PC-9 (cell line): Measurements from ENCODE around the gene TDRD7. TPM values are rescaled to one million over a fixed set of nuclear protein-coding genes. Genes with fewer than 3 reads are reported as not detected.

ENCODE experiments used
- BruUV-seq: library from RNA; stranded (reverse); fragments of 400-500 nt; replicated peaks from 2 replicates; lab custom pipeline; 2021; lab: Mats Ljungman, UMichigan
- CTCF ChIA-PET: fragments of 300-600 bp; sonication (Branson Sonifier 250); formaldehyde crosslinking; loops from one replicate; lab custom pipeline; 2022; ENCODE audit warnings: antibody characterized with exemption; lab: Charles Lee
- POLR2A ChIA-PET: fragments of 300-600 bp; sonication (Branson Sonifier 250); formaldehyde crosslinking; loops from one replicate; lab custom pipeline; 2022; ENCODE audit warnings: antibody characterized with exemption; ENCODE audit not compliant: unreplicated experiment; lab: Charles Lee
- DNase-seq, 2 experiments: peaks; one replicate each; pipeline versions ENCODE4 v3.0.0 to v3.0.0-alpha.2; 2015 to 2022; ENCODE audit warnings: mixed read lengths in 1 of 2
- H2AFZ ChIP-seq: fragments of 200-600 bp; sonication (generic); 2 replicates; pipeline ENCODE4 v1.8.1; 2017; ENCODE audit warnings: antibody characterized with exemption
- H3F3A ChIP-seq: fragments of 200-600 bp; sonication (generic); 2 replicates; pipeline ENCODE4 v1.8.1; 2017; ENCODE audit warnings: antibody characterized with exemption, mild to moderate bottlenecking, low read depth; ENCODE audit not compliant: insufficient read depth
- H3K27ac ChIP-seq: fragments of 200-600 bp; sonication (generic); 2 replicates; pipeline ENCODE4 v1.6.1; 2016; ENCODE audit warnings: mixed run types
- H3K27me3 ChIP-seq: fragments of 200-600 bp; sonication (generic); 2 replicates; pipeline ENCODE4 v1.6.1; 2016; ENCODE audit warnings: low read depth, mixed run types; ENCODE audit not compliant: insufficient read depth
- H3K36me3 ChIP-seq: fragments of 200-600 bp; sonication (generic); 2 replicates; pipeline ENCODE4 v1.6.1; 2016; ENCODE audit warnings: low read depth, mixed run types
- H3K4me1 ChIP-seq: fragments of 200-600 bp; sonication (generic); replicated peaks from 2 replicates; pipeline ENCODE4 v1.6.1; 2016; ENCODE audit warnings: mixed run types; ENCODE audit not compliant: insufficient read depth
- H3K4me2 ChIP-seq: fragments of 200-600 bp; sonication (generic); 2 replicates; pipeline ENCODE4 v1.6.1; 2017; ENCODE audit warnings: mixed run types
- H3K4me3 ChIP-seq: fragments of 200-600 bp; sonication (generic); 2 replicates; pipeline ENCODE4 v1.6.1; 2016; ENCODE audit warnings: mixed run types
- H3K79me2 ChIP-seq: fragments of 200-600 bp; sonication (generic); 2 replicates; pipeline ENCODE4 v1.6.1; 2017; ENCODE audit warnings: low read depth, mixed run types
- H3K9me2 ChIP-seq: fragments of 200-600 bp; sonication (generic); 2 replicates; pipeline ENCODE4 v1.8.1; 2017; ENCODE audit warnings: mild to moderate bottlenecking; ENCODE audit not compliant: insufficient read depth
- H3K9me3 ChIP-seq: fragments of 200-600 bp; sonication (generic); 2 replicates; pipeline ENCODE4 v1.8.1; 2016; ENCODE audit warnings: low read depth; ENCODE audit not compliant: insufficient read depth
- H4K20me1 ChIP-seq: fragments of 200-600 bp; sonication (generic); 2 replicates; pipeline ENCODE4 v1.8.1; 2017; ENCODE audit not compliant: insufficient read depth
- EZH2 ChIP-seq: fragments of 200-600 bp; sonication (generic); IDR thresholded peaks from 2 replicates; pipeline ENCODE4 v1.8.0; 2017; ENCODE audit warnings: antibody characterized with exemption, low read depth
- intact Hi-C: fragments of 100-400 bp; cut with micrococcal nuclease; formaldehyde crosslinking; loops from one replicate; pipeline ENCODE4 v1.10.0; 2022; ENCODE audit not compliant: unreplicated experiment
- total RNA-seq: library from RNA; stranded (reverse); gene quantifications from 2 replicates; pipeline ENCODE4 v1.2.3, GENCODE V29; 2021
- TF ChIP-seq, protein P1 (sequence below): fragments of 200-600 bp; sonication (generic); conservative IDR thresholded peaks from 2 replicates; pipeline ENCODE4 v1.6.1; 2017; ENCODE audit warnings: mixed run types, antibody characterized with exemption, mild to moderate bottlenecking, moderate library complexity

The TDRD7 gene
- total RNA-seq, 1 experiment from 2014 or later: 14.2 TPM

DNA sequence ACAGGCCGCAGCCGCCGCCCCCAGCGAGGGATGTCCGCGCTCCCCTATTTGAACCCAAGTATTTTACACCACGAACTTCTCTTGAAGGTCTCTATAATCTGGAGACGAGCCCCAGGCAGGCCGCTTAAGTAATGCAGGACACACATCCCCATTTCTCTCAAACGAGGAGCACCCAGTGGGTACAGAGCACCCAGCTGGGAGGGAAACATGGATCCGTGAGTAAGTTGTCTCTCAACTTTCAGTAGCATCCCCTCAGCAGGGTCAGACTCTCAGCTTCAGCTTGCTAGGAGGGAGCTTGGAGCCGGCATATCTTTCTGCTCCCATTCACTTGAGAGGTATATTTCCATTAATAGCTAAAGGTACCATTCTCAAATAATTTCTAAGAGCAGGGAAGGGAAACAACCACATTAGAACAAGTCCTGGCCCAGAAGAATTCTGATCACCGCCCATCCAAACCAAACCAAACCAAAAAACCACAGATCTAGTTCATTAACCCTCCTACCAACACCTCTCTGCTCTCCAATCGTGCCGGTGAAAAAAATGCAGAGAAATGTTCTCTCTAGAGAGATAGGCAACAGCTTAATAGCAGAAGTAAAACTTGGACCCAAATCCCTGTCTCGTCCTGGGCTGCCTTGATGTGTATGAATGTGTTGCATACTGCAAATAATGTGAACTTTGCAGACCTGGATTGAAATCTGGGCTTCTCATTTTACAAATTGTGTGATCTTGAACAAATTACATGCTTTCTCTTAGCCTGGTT, 910 bp downstream of the TDRD7 start:
- Histone ChIP-seq H3K79me2 (no peaks in the 10 kb centered on the region), H3K4me1 (peaks cover 8% of the 10 kb centered on the region), H4K20me1 (peaks cover 4% of the 10 kb centered on the region; the same call in 1 of the 2 replicates), H3K4me2 (peak overlapping the region; percentile 78), H3K36me3 (no peaks in the 10 kb centered on the region), H3K27ac (no peak overlapping the region), H3K4me3 (peak overlapping the region; percentile 89), H3K9me3 (no peaks in the 10 kb centered on the region; the same call in 1 of the 2 replicates), H2AFZ (peak overlapping the region; percentile 95), H3K27me3 (peaks cover 10% of the 10 kb centered on the region; the same call in 1 of the 2 replicates), H3F3A (peaks cover 10% of the 10 kb centered on the region), H3K9me2 (no peaks in the 10 kb centered on the region)
- DNase-seq: no peak
- intact Hi-C loops: loop anchor here (5.0 kb wide), 3 partner anchors 184 to 556 kb away; no protein-coding TSS in a partner anchor
- ChIA-PET POLR2A (interaction anchor here (0.6 kb wide), 3 partner anchors 234 to 701 kb away, joined by 3 to 10 read pairs (median 3); no protein-coding TSS in a partner anchor), CTCF (interaction anchor here (0.6 to 1.6 kb wide), 4 partner anchors 168 to 405 kb away, joined by 5 to 10 read pairs (median 6); no protein-coding TSS in a partner anchor)
- TSS peak; percentile 38 for BruUV-seq
- TF ChIP-seq, protein P1, sequence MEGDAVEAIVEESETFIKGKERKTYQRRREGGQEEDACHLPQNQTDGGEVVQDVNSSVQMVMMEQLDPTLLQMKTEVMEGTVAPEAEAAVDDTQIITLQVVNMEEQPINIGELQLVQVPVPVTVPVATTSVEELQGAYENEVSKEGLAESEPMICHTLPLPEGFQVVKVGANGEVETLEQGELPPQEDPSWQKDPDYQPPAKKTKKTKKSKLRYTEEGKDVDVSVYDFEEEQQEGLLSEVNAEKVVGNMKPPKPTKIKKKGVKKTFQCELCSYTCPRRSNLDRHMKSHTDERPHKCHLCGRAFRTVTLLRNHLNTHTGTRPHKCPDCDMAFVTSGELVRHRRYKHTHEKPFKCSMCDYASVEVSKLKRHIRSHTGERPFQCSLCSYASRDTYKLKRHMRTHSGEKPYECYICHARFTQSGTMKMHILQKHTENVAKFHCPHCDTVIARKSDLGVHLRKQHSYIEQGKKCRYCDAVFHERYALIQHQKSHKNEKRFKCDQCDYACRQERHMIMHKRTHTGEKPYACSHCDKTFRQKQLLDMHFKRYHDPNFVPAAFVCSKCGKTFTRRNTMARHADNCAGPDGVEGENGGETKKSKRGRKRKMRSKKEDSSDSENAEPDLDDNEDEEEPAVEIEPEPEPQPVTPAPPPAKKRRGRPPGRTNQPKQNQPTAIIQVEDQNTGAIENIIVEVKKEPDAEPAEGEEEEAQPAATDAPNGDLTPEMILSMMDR: no peak
- no peak for TF ChIP-seq EZH2

GRCh38 chr9:97413462-97413861, 1.6 kb downstream of the TDRD7 start:
- POLR2A ChIA-PET: no interaction called here
- H4K20me1 ChIP-seq: peaks cover 4% of the 10 kb centered on the region; the same call in 1 of the 2 replicates
- peaks cover 10% of the 10 kb centered on the region for H3F3A ChIP-seq
- H3K9me2 ChIP-seq: no peaks in the 10 kb centered on the region
- intact Hi-C loops: loop anchor here (5.0 kb wide), 3 partner anchors 184 to 556 kb away; no protein-coding TSS in a partner anchor
- peaks cover 8% of the 10 kb centered on the region for H3K4me1 ChIP-seq
- no peak overlapping the region for H2AFZ ChIP-seq
- H3K79me2 ChIP-seq: no peaks in the 10 kb centered on the region
- H3K9me3 ChIP-seq: no peaks in the 10 kb centered on the region; the same call in 1 of the 2 replicates
- no peaks in the 10 kb centered on the region for H3K36me3 ChIP-seq
- DNase-seq: no peak
- no peak for TF ChIP-seq EZH2
- TF ChIP-seq, protein P1: no peak
- H3K27ac ChIP-seq: no peak overlapping the region
- H3K4me3 ChIP-seq: no peak overlapping the region
- BruUV-seq: no TSS peak
- peak overlapping the region; percentile 78; the same call in 1 of the 2 replicates for H3K4me2 ChIP-seq
- CTCF ChIA-PET: interaction anchor here (0.6 to 1.6 kb wide), 3 partner anchors 185 to 1601 kb away, joined by 5 to 10 read pairs (median 6); no protein-coding TSS in a partner anchor
- peaks cover 7% of the 10 kb centered on the region; the same call in 1 of the 2 replicates for H3K27me3 ChIP-seq

DNA sequence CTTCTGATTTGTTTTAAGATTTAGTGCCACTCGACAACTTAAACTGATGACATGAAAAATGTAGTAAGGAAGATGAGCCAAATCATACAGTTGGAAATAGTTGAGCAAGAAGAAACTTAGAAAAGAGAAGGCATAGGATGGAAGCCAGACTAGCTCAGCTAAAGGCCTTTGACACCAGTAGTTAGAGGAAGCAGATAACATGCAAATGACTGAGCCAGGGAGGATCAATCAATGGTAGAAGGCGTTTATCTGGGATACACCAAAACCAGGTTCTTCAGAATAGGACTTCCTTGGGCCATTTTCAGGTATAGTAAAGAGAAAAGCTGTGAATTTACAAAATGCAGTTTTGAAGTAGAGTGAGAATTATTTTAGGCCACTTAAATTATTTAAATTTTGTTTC, 3.2 kb downstream of the TDRD7 start:
- ChIA-PET CTCF (interaction anchor here (0.9 kb wide), 1 partner anchor 16 kb away, joined by 3 read pairs; no protein-coding TSS in a partner anchor), POLR2A (no interaction called here)
- TF ChIP-seq EZH2: no peak
- TF ChIP-seq, protein P1: no peak
- no peaks in the 10 kb centered on the region for H3K9me2 ChIP-seq
- peaks cover 4% of the 10 kb centered on the region; the same call in 1 of the 2 replicates for H4K20me1 ChIP-seq
- intact Hi-C loops: no loop called here
- no peak overlapping the region for H3K27ac ChIP-seq
- H3K4me3 ChIP-seq: no peak overlapping the region
- H3K27me3 ChIP-seq: no peaks in the 10 kb centered on the region
- H3K79me2 ChIP-seq: no peaks in the 10 kb centered on the region
- DNase-seq: no peak
- peaks cover 10% of the 10 kb centered on the region for H3F3A ChIP-seq
- no TSS peak for BruUV-seq
- H2AFZ ChIP-seq: no peak overlapping the region
- H3K4me1 ChIP-seq: peaks cover 8% of the 10 kb centered on the region
- no peaks in the 10 kb centered on the region for H3K9me3 ChIP-seq
- no peak overlapping the region for H3K4me2 ChIP-seq
- no peaks in the 10 kb centered on the region for H3K36me3 ChIP-seq
